Upper lobe of left lung (tissue), 6 donors: ENCODE results near the gene MPPED2. TPM values are rescaled to one million over a fixed set of nuclear protein-coding genes. Genes with fewer than 3 reads are reported as not detected.

Source experiments
- ATAC-seq, 2 donors: fragments of 200-7000 bp; cut with Tn5 transposase; one replicate each; pipeline ENCODE4 v1.9.1; 2022; ENCODE audit warnings: mild to moderate bottlenecking in 2 of 2, moderate library complexity in 2 of 2; ENCODE audit not compliant: low FRiP score in 2 of 2
- DNase-seq, 2 donors: peaks; one replicate each; pipeline ENCODE4 v3.0.0-alpha.2; 2019 to 2020
- H3K27ac ChIP-seq, 4 donors: fragments of 200-600 bp; sonication (generic); one replicate each; pipeline ENCODE4 v1.5.1; 2016 to 2019
- H3K27me3 ChIP-seq, 4 donors: fragments of 200-600 bp; sonication (generic); one replicate each; pipeline ENCODE4 v1.5.1; 2017 to 2019
- H3K36me3 ChIP-seq, 4 donors: fragments of 200-600 bp; sonication (generic); one replicate each; pipeline ENCODE4 v1.5.1; 2016 to 2019
- H3K4me1 ChIP-seq, 4 donors: fragments of 200-600 bp; sonication (generic); one replicate each; pipeline ENCODE4 v1.5.1; 2018 to 2019
- H3K4me3 ChIP-seq, 4 donors: fragments of 200-600 bp; sonication (generic); one replicate each; pipeline ENCODE4 v1.5.1; 2017 to 2019; ENCODE audit warnings: mild to moderate bottlenecking in 2 of 4, moderate library complexity in 1 of 4
- H3K9me3 ChIP-seq, 4 donors: fragments of 200-600 bp; sonication (generic); one replicate each; pipeline ENCODE4 v1.5.1; 2018 to 2019
- CTCF ChIP-seq, 6 experiments: fragments of 450-650 bp in 4 of 6; fragments of 200-600 bp in 2 of 6; sonication (generic) in 2 of 6; IDR thresholded peaks; one replicate each; pipeline ENCODE4 v1.5.1; 2016 to 2019; ENCODE audit warnings: antibody characterized with exemption in 6 of 6
- EP300 ChIP-seq, 4 donors: sonication (generic); formaldehyde crosslinking; IDR thresholded peaks; one replicate each; pipeline ENCODE4 v1.5.1; 2017; ENCODE audit warnings: antibody characterized with exemption in 4 of 4, control low read depth in 2 of 4
- POLR2A ChIP-seq, 4 donors: fragments of 450-650 bp; IDR thresholded peaks; one replicate each; pipeline ENCODE4 v1.5.1; 2016 to 2017; ENCODE audit warnings: antibody characterized with exemption in 4 of 4, mild to moderate bottlenecking in 2 of 4
- POLR2AphosphoS5 ChIP-seq, 2 donors: sonication (generic); formaldehyde crosslinking; IDR thresholded peaks; one replicate each; pipeline ENCODE4 v1.5.1; 2017; ENCODE audit warnings: antibody characterized with exemption in 2 of 2
- WGBS, 2 donors: methylation state at CpG; one replicate each; pipeline ENCODE4 v1.1.5; 2017 to 2018; 5-methylcytosine and 5-hydroxymethylcytosine counted together
- total RNA-seq, 6 donors: library from RNA; depleted of rRNA in 4 of 6; stranded (reverse); fragments of >200 nt in 4 of 6; gene quantifications; one replicate each; pipeline versions ENCODE4 v1.1.0 to v1.2.1, GENCODE V29; 2016 to 2021
- donor health status: DM: no; HTN: no; CAD: no; lungs with moderate emphysema.
- donor health status: DM: no; HTN: yes; CAD: no; lungs with severe emphysema.

The MPPED2 gene
- total RNA-seq, 6 donors from 2014 or later = 0.20 to 3.8 (median 0.49) TPM; not detected in 1

GRCh38 chr11:30573951-30574350, 12.2 kb downstream of the MPPED2 start:
- WGBS, 2 donors = 95 to 99% methylated on average over 2 of the region's 2 CpGs
- ATAC-seq = no peak

GRCh38 chr11:30568931-30569330, 17.2 kb downstream of the MPPED2 start:
- no peaks in the 10 kb centered on the region for H3K9me3 ChIP-seq
- no peaks in the 10 kb centered on the region for H3K36me3 ChIP-seq
- 64 to 84% methylated on average over 8 of the region's 8 CpGs for WGBS, 2 donors
- no peaks in the 10 kb centered on the region for H3K4me1 ChIP-seq
- no peak overlapping the region for H3K27ac ChIP-seq
- no peak for TF ChIP-seq CTCF (IDR thresholded peaks at IDR 0.05)
- no peak for TF ChIP-seq POLR2A (IDR thresholded peaks at IDR 0.05)
- TF ChIP-seq POLR2AphosphoS5 (IDR thresholded peaks at IDR 0.05) = no peak
- no peak for TF ChIP-seq EP300 (IDR thresholded peaks at IDR 0.05)
- DNase-seq (no peak), ATAC-seq (no peak)
- no peak overlapping the region for H3K4me3 ChIP-seq
- no peaks in the 10 kb centered on the region for H3K27me3 ChIP-seq

More at GRCh38 chr11:30573951-30574350, 12.2 kb downstream of the MPPED2 start:
- Histone ChIP-seq H3K27ac (no peak overlapping the region), H3K27me3 (no peaks in the 10 kb centered on the region), H3K9me3 (no peaks in the 10 kb centered on the region), H3K36me3 (no peaks in the 10 kb centered on the region), H3K4me3 (no peak overlapping the region), H3K4me1 (no peaks in the 10 kb centered on the region)
- TF ChIP-seq CTCF (IDR thresholded peaks at IDR 0.05) = no peak
- TF ChIP-seq POLR2A (IDR thresholded peaks at IDR 0.05) = no peak
- TF ChIP-seq EP300 (IDR thresholded peaks at IDR 0.05) = no peak
- TF ChIP-seq POLR2AphosphoS5 (IDR thresholded peaks at IDR 0.05) = no peak
- no peak for DNase-seq

GRCh38 chr11:30567644-30568043, 18.5 kb downstream of the MPPED2 start:
- DNase-seq (no peak), ATAC-seq (no peak)
- no peak overlapping the region for H3K4me3 ChIP-seq
- 87 to 91% methylated on average over 1 of the region's 1 CpG for WGBS, 2 donors
- no peak for TF ChIP-seq CTCF (IDR thresholded peaks at IDR 0.05)
- TF ChIP-seq POLR2AphosphoS5 (IDR thresholded peaks at IDR 0.05) = no peak
- TF ChIP-seq POLR2A (IDR thresholded peaks at IDR 0.05) = no peak
- no peak for TF ChIP-seq EP300 (IDR thresholded peaks at IDR 0.05)
- no peaks in the 10 kb centered on the region for H3K36me3 ChIP-seq
- H3K27ac ChIP-seq = no peak overlapping the region
- no peaks in the 10 kb centered on the region for H3K4me1 ChIP-seq
- no peaks in the 10 kb centered on the region for H3K9me3 ChIP-seq
- H3K27me3 ChIP-seq = no peaks in the 10 kb centered on the region

DNA sequence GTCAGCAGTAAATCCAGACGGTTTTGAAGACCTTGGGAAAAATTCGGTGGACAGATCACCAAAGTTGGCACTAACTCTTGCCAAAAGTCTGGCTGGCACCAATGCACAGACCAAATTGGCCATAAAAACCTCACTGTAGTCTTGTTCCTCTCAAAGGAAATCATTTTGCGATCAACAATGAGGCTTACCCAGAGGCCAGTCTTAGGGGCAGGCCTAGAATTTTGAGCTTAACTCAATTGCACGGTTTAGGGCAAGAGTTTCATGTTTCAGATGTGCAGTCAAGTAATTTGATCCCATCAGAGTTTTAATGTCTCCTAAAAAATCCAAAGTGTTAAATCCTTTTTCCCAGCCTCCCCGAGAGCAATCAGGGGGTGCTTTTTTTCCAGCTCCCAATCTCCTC, 19.0 kb downstream of the MPPED2 start:
- no peak overlapping the region for H3K27ac ChIP-seq
- TF ChIP-seq POLR2AphosphoS5 (IDR thresholded peaks at IDR 0.05) (no peak), EP300 (IDR thresholded peaks at IDR 0.05) (no peak), POLR2A (IDR thresholded peaks at IDR 0.05) (no peak), CTCF (IDR thresholded peaks at IDR 0.05) (no peak)
- no peaks in the 10 kb centered on the region for H3K4me1 ChIP-seq
- H3K27me3 ChIP-seq = no peaks in the 10 kb centered on the region
- 79% methylated on average over 5 of the region's 5 CpGs for WGBS, 2 donors
- H3K4me3 ChIP-seq = no peak overlapping the region
- no peaks in the 10 kb centered on the region for H3K36me3 ChIP-seq
- no peaks in the 10 kb centered on the region for H3K9me3 ChIP-seq
- DNase-seq (no peak), ATAC-seq (no peak)

GRCh38 chr11:30566482-30566881, 19.7 kb downstream of the MPPED2 start:
- no peak for ATAC-seq
- H3K27ac ChIP-seq = no peak overlapping the region
- 77 to 79% methylated on average over 3 of the region's 3 CpGs for WGBS, 2 donors

More at GRCh38 chr11:30566482-30566881, 19.7 kb downstream of the MPPED2 start:
- no peaks in the 10 kb centered on the region for H3K4me1 ChIP-seq
- H3K36me3 ChIP-seq = no peaks in the 10 kb centered on the region
- H3K27me3 ChIP-seq = no peaks in the 10 kb centered on the region
- H3K4me3 ChIP-seq = no peak overlapping the region
- H3K9me3 ChIP-seq = no peaks in the 10 kb centered on the region
- DNase-seq = no peak
- TF ChIP-seq POLR2AphosphoS5 (IDR thresholded peaks at IDR 0.05) (no peak), POLR2A (IDR thresholded peaks at IDR 0.05) (no peak), CTCF (IDR thresholded peaks at IDR 0.05) (no peak), EP300 (IDR thresholded peaks at IDR 0.05) (no peak)
